Endothelial cell of umbilical vein (primary cell): ENCODE data around the gene ZNF273. TPM values are rescaled to one million over a fixed set of nuclear protein-coding genes. Genes with fewer than 3 reads are reported as not detected.

Experiments used
- BruUV-seq: library from RNA; stranded (reverse); fragments of 400-500 nt; replicated peaks from 2 replicates; lab custom pipeline; 2021; lab: Mats Ljungman, UMichigan
- CTCF ChIA-PET: fragments of 300-600, 350-600 bp; sonication (Branson Sonifier 250); formaldehyde crosslinking; loops from one replicate; lab custom pipeline; 2021; ENCODE audit warnings: antibody characterized with exemption, inconsistent platforms; lab: Charles Lee
- POLR2A ChIA-PET: fragments of 300-600, 350-600 bp; sonication (Branson Sonifier 250); formaldehyde crosslinking; loops from one replicate; lab custom pipeline; 2021; ENCODE audit warnings: antibody characterized with exemption, inconsistent platforms; lab: Charles Lee
- DNase-seq: peaks from one replicate; pipeline ENCODE4 v3.0.0-alpha.2; 2011; ENCODE audit warnings: low read depth, low spot score
- FAIRE-seq: peaks from 2 replicates; lab custom pipeline; 2011; peaks lifted over from hg19 to GRCh38; lab: Jason Lieb, UNC
- H2AFZ ChIP-seq: 2 replicates; pipeline ENCODE4 v1.6.0; 2012; ENCODE audit warnings: low read depth, low read length, control low read depth, inconsistent platforms
- H3K27ac ChIP-seq: 2 replicates; pipeline ENCODE4 v1.5.1; 2011; ENCODE audit warnings: low read depth, mild to moderate bottlenecking, control low read depth, low read length, moderate library complexity; ENCODE audit not compliant: insufficient read depth
- H3K27me3 ChIP-seq, 2 experiments: 2 replicates each; pipeline versions ENCODE4 v1.6.0 to v1.6.1; 2011; ENCODE audit warnings: low read length in 2 of 2, mixed read lengths in 1 of 2; ENCODE audit not compliant: control insufficient read depth in 2 of 2, insufficient read depth in 2 of 2
- H3K36me3 ChIP-seq, 2 experiments: 2 replicates in 1 of 2; 3 replicates in 1 of 2; pipeline ENCODE4 v1.5.1; 2011; ENCODE audit warnings: low read length in 2 of 2, mild to moderate bottlenecking in 1 of 2, moderate library complexity in 1 of 2; ENCODE audit not compliant: control insufficient read depth in 2 of 2, insufficient read depth in 2 of 2; ENCODE audit errors: extremely low read depth in 1 of 2
- H3K4me1 ChIP-seq: 3 replicates; pipeline ENCODE4 v1.5.1; 2011; ENCODE audit warnings: mild to moderate bottlenecking, low read length; ENCODE audit not compliant: control insufficient read depth, insufficient read depth; ENCODE audit errors: extremely low read depth
- H3K4me2 ChIP-seq: 2 replicates; pipeline ENCODE4 v1.6.1; 2011; ENCODE audit warnings: low read length, control low read depth, mixed read lengths; ENCODE audit not compliant: insufficient read depth
- H3K4me3 ChIP-seq, 3 experiments: fragments of 200-600 bp in 1 of 3; sonication (generic), shearing (Covaris generic) in 1 of 3; replicated peaks in 1 of 3; 2 replicates each; pipeline ENCODE4 v1.5.1; 2011 to 2016; ENCODE audit warnings: control low read depth in 3 of 3, low read length in 3 of 3, mild to moderate bottlenecking in 2 of 3, inconsistent platforms in 1 of 3, low read depth in 1 of 3, moderate library complexity in 1 of 3; ENCODE audit not compliant: insufficient read depth in 1 of 3
- H3K79me2 ChIP-seq: 2 replicates; pipeline ENCODE4 v1.6.0; 2012; ENCODE audit warnings: low read length, inconsistent platforms; ENCODE audit not compliant: control insufficient read depth, insufficient read depth
- H3K9ac ChIP-seq: replicated peaks from 2 replicates; pipeline ENCODE3; 2011; ENCODE audit warnings: low read length, control low read depth; ENCODE audit not compliant: insufficient read depth; ENCODE audit errors: extremely low read depth
- H3K9me1 ChIP-seq: replicated peaks from 3 replicates; pipeline ENCODE4 v1.6.0; 2011; ENCODE audit warnings: mild to moderate bottlenecking, low read length; ENCODE audit not compliant: control insufficient read depth, insufficient read depth; ENCODE audit errors: extremely low read depth
- H3K9me3 ChIP-seq: replicated peaks from 2 replicates; pipeline ENCODE4 v1.5.1; 2012; ENCODE audit warnings: low read length, inconsistent platforms; ENCODE audit not compliant: control insufficient read depth, insufficient read depth
- H4K20me1 ChIP-seq: replicated peaks from 2 replicates; pipeline ENCODE3; 2011; ENCODE audit warnings: mild to moderate bottlenecking, low read length; ENCODE audit not compliant: control insufficient read depth, insufficient read depth; ENCODE audit errors: extremely low read depth
- EZH2 ChIP-seq: IDR thresholded peaks from 2 replicates; pipeline ENCODE4 v1.6.1; 2012; ENCODE audit warnings: borderline replicate concordance, low read depth, mild to moderate bottlenecking, moderate library complexity, low read length, inconsistent platforms; ENCODE audit not compliant: severe bottlenecking
- FOS ChIP-seq: IDR thresholded peaks from 2 replicates; pipeline ENCODE4 v1.6.1; 2011; ENCODE audit warnings: mild to moderate bottlenecking, low read length, moderate library complexity, borderline replicate concordance; ENCODE audit not compliant: insufficient read depth
- GATA2 ChIP-seq: IDR thresholded peaks from 2 replicates; pipeline ENCODE4 v1.7.0; 2011; ENCODE audit warnings: low read depth, mild to moderate bottlenecking, moderate library complexity, mixed read lengths, low read length; ENCODE audit not compliant: insufficient read length, insufficient read depth
- JUN ChIP-seq: IDR thresholded peaks from 2 replicates; pipeline ENCODE4 v1.6.1; 2011; ENCODE audit warnings: borderline replicate concordance, low read depth; ENCODE audit not compliant: insufficient read length, insufficient read depth
- MYC ChIP-seq: IDR thresholded peaks from one replicate; pipeline ENCODE4 v1.6.1; 2011; ENCODE audit warnings: mild to moderate bottlenecking, low read depth, low read length
- POLR2A ChIP-seq: IDR thresholded peaks from 2 replicates; pipeline ENCODE4 v1.6.1; 2012; ENCODE audit warnings: low read depth, mild to moderate bottlenecking, control low read depth, low read length
- POLR2AphosphoS5 ChIP-seq: IDR thresholded peaks from 2 replicates; pipeline ENCODE4 v1.6.1; 2012; ENCODE audit warnings: low read depth, mild to moderate bottlenecking, control low read depth, low read length, moderate library complexity; ENCODE audit not compliant: insufficient read depth
- dilution Hi-C: fragments of 300-500 bp; cut with MboI; formaldehyde crosslinking; loops from one replicate; pipeline ENCODE4 v1.15.0; 2019; ENCODE audit warnings: low sequenced_read_pairs; ENCODE audit not compliant: extremely low pct_ligation_motif_present
- intact Hi-C: fragments of 100-400 bp; cut with micrococcal nuclease; formaldehyde crosslinking; loops from one replicate; pipeline ENCODE4 v1.10.0; 2022
- polyA plus RNA-seq, 4 experiments: library from polyadenylated mRNA; depleted of rRNA in 3 of 4; stranded (reverse) in 3 of 4; unstranded in 1 of 4; fragments of >200 nt; gene quantifications; 2 replicates each; pipeline versions ENCODE4 v1.2.1 to v1.2.3, GENCODE V29; 2011 to 2012; ENCODE audit warnings: missing spikeins in 1 of 4
- total RNA-seq: library from RNA; stranded (reverse); gene quantifications from 2 replicates; pipeline ENCODE4 v1.2.3, GENCODE V29; 2021
- TF ChIP-seq, protein P1 (sequence below): IDR thresholded peaks from 2 replicates; pipeline ENCODE4 v1.6.1; 2011; ENCODE audit not compliant: insufficient read depth, insufficient read length
- TF ChIP-seq, protein P2 (sequence below), 2 donors: IDR thresholded peaks; 1 replicate in 1 of 2; 2 replicates in 1 of 2; pipeline ENCODE4 v1.5.1; 2011; ENCODE audit warnings: low read length in 2 of 2, mild to moderate bottlenecking in 2 of 2, moderate library complexity in 2 of 2, control low read depth in 1 of 2, inconsistent platforms in 1 of 2, low read depth in 1 of 2; ENCODE audit not compliant: insufficient read depth in 1 of 2; ENCODE audit errors: extremely low read depth in 1 of 2

The ZNF273 gene
- total and polyA plus RNA-seq, 2 donors (not counting 3 experiments of a cell fraction or from before 2014, with no cell fraction given), result 1.4 to 4.1 TPM

DNA sequence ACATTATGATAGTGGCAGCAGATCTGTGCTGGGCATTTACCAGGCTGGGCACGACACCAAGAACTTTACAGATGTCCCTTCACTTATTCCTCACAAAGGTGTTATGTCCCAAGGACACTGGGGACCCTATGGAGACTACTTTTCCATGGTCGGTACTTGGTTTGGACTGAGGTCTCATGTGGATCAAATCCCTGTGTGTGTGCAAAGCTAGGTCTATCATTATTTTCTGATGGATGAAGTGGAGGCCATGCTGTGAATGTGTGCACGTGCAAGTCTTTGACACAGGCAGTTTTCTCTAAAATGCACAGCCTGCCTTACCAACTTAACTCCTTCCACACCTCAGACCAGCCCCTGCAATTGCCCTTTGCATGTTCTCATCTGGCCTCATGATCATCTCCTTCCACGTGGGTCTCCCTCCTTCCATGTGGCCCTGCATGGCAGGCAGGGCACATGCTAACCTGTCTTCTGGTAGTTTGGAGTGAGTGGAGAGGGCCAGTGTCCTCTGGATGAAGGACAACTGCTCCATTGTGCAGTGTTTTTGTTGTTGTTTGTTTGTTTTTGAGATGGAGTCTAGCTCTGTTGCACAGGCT lies 16.0 kb upstream of the ZNF273 start:
- Histone ChIP-seq H3K9me3 (no peaks in the 10 kb centered on the region), H2AFZ (no peak overlapping the region), H3K9me1 (no peaks in the 10 kb centered on the region), H3K79me2 (no peaks in the 10 kb centered on the region), H3K27ac (no peak overlapping the region), H3K4me2 (no peak overlapping the region), H3K36me3 (no peaks in the 10 kb centered on the region), H3K4me1 (no peaks in the 10 kb centered on the region), H4K20me1 (no peaks in the 10 kb centered on the region), H3K4me3 (no peak overlapping the region), H3K9ac (no peak overlapping the region), H3K27me3 (peaks cover 29 to 30% of the 10 kb centered on the region in 2 experiments)
- no peak for FAIRE-seq
- intact Hi-C loops, result no loop called here
- DNase-seq, result no peak
- BruUV-seq, result no TSS peak
- dilution Hi-C loops, result no loop called here
- POLR2A ChIA-PET, result no interaction called here
- CTCF ChIA-PET, result no interaction called here
- no peak for TF ChIP-seq MYC
- TF ChIP-seq, protein P1, sequence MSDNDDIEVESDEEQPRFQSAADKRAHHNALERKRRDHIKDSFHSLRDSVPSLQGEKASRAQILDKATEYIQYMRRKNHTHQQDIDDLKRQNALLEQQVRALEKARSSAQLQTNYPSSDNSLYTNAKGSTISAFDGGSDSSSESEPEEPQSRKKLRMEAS, result no peak
- no peak for TF ChIP-seq EZH2
- TF ChIP-seq POLR2A, result no peak
- TF ChIP-seq, protein P2, sequence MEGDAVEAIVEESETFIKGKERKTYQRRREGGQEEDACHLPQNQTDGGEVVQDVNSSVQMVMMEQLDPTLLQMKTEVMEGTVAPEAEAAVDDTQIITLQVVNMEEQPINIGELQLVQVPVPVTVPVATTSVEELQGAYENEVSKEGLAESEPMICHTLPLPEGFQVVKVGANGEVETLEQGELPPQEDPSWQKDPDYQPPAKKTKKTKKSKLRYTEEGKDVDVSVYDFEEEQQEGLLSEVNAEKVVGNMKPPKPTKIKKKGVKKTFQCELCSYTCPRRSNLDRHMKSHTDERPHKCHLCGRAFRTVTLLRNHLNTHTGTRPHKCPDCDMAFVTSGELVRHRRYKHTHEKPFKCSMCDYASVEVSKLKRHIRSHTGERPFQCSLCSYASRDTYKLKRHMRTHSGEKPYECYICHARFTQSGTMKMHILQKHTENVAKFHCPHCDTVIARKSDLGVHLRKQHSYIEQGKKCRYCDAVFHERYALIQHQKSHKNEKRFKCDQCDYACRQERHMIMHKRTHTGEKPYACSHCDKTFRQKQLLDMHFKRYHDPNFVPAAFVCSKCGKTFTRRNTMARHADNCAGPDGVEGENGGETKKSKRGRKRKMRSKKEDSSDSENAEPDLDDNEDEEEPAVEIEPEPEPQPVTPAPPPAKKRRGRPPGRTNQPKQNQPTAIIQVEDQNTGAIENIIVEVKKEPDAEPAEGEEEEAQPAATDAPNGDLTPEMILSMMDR (IDR thresholded peaks at IDR 0.05; ENCODE audit: extremely low read depth in 1 of 2, insufficient read depth in 1 of 2, low read depth in 1 of 2, low read length in 2 of 2), result no peak
- TF ChIP-seq POLR2AphosphoS5, result no peak
- no peak for TF ChIP-seq JUN
- TF ChIP-seq FOS, result no peak
- TF ChIP-seq GATA2, result no peak
